Peyer's patch (tissue), 4 donors: Measurements from ENCODE around the gene SFXN3. TPM values are rescaled to one million over a fixed set of nuclear protein-coding genes. Genes with fewer than 3 reads are reported as not detected.

Experiments
- DNase-seq, 3 donors: peaks; one replicate each; pipeline ENCODE4 v3.0.0-alpha.2; 2017 to 2019
- H3K27ac ChIP-seq, 4 donors: fragments of 200-600 bp; sonication (generic); one replicate each; pipeline ENCODE4 v1.5.1; 2016 to 2019
- H3K27me3 ChIP-seq, 2 donors: fragments of 200-600 bp; sonication (generic); one replicate each; pipeline ENCODE4 v1.5.1; 2019
- H3K36me3 ChIP-seq, 3 donors: fragments of 200-600 bp; sonication (generic); one replicate each; pipeline ENCODE4 v1.5.1; 2016 to 2019
- H3K4me1 ChIP-seq, 4 donors: fragments of 200-600 bp; sonication (generic); one replicate each; pipeline ENCODE4 v1.5.1; 2016 to 2019
- H3K4me3 ChIP-seq, 4 donors: fragments of 200-600 bp; sonication (generic); 1 replicate in 3 of 4; 2 replicates in 1 of 4; pipeline ENCODE4 v1.5.1; 2016 to 2019; ENCODE audit warnings: mild to moderate bottlenecking in 1 of 4
- H3K9me3 ChIP-seq, 4 donors: fragments of 200-600 bp; sonication (generic); one replicate each; pipeline ENCODE4 v1.5.1; 2016 to 2019; ENCODE audit warnings: mild to moderate bottlenecking in 1 of 4
- POLR2A ChIP-seq, 2 donors: fragments of 450-650 bp; IDR thresholded peaks; one replicate each; pipeline ENCODE4 v1.5.1; 2017; ENCODE audit warnings: antibody characterized with exemption in 2 of 2, mild to moderate bottlenecking in 2 of 2, moderate library complexity in 2 of 2
- total RNA-seq, 4 donors: library from RNA; depleted of rRNA; stranded (reverse); fragments of >200 nt; gene quantifications; one replicate each; pipeline ENCODE4 v1.1.0, GENCODE V29; 2016
- TF ChIP-seq, protein P1 (sequence below), 6 experiments: fragments of 450-650 bp in 4 of 6; fragments of 200-600 bp in 2 of 6; sonication (generic) in 1 of 6; IDR thresholded peaks; one replicate each; pipeline ENCODE4 v1.5.1; 2017 to 2019; ENCODE audit warnings: antibody characterized with exemption in 6 of 6, mild to moderate bottlenecking in 3 of 6, moderate library complexity in 1 of 6

SFXN3 gene
- total RNA-seq, 4 donors from 2014 or later: 165 to 772 (median 494) TPM

DNA sequence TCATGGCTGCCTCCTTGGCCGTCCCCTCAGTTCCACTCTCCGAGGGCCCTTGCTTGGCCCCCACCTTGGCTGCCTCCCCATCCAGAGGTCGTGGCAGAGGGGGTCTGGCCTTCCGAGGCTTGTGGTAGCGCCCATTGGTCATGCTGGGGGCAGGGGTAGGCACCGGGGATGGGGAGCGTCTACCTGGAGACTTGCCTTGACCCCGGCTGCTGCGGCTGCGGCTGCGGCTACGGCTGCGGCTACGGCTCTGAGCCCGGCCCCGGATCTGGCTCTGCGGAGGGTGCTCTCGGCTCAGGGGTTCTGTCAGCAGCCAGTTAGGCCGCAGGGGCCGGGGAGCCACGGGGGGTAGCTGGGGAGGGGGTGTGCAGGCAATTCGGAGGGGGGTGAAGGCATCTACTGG is 20.7 kb upstream of the SFXN3 start:
- no peak for DNase-seq
- Histone ChIP-seq H3K9me3 (no peaks in the 10 kb centered on the region), H3K36me3 (peaks cover 0 to 20% (median 0%) of the 10 kb centered on the region in 3 donors), H3K27me3 (no peaks in the 10 kb centered on the region), H3K4me1 (peaks cover 0 to 34% (median 3%) of the 10 kb centered on the region in 4 donors), H3K4me3 (no peak overlapping the region), H3K27ac (no peak overlapping the region)
- TF ChIP-seq, protein P1, sequence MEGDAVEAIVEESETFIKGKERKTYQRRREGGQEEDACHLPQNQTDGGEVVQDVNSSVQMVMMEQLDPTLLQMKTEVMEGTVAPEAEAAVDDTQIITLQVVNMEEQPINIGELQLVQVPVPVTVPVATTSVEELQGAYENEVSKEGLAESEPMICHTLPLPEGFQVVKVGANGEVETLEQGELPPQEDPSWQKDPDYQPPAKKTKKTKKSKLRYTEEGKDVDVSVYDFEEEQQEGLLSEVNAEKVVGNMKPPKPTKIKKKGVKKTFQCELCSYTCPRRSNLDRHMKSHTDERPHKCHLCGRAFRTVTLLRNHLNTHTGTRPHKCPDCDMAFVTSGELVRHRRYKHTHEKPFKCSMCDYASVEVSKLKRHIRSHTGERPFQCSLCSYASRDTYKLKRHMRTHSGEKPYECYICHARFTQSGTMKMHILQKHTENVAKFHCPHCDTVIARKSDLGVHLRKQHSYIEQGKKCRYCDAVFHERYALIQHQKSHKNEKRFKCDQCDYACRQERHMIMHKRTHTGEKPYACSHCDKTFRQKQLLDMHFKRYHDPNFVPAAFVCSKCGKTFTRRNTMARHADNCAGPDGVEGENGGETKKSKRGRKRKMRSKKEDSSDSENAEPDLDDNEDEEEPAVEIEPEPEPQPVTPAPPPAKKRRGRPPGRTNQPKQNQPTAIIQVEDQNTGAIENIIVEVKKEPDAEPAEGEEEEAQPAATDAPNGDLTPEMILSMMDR (IDR thresholded peaks at IDR 0.05): no peak
- TF ChIP-seq POLR2A (IDR thresholded peaks at IDR 0.05): no peak

DNA sequence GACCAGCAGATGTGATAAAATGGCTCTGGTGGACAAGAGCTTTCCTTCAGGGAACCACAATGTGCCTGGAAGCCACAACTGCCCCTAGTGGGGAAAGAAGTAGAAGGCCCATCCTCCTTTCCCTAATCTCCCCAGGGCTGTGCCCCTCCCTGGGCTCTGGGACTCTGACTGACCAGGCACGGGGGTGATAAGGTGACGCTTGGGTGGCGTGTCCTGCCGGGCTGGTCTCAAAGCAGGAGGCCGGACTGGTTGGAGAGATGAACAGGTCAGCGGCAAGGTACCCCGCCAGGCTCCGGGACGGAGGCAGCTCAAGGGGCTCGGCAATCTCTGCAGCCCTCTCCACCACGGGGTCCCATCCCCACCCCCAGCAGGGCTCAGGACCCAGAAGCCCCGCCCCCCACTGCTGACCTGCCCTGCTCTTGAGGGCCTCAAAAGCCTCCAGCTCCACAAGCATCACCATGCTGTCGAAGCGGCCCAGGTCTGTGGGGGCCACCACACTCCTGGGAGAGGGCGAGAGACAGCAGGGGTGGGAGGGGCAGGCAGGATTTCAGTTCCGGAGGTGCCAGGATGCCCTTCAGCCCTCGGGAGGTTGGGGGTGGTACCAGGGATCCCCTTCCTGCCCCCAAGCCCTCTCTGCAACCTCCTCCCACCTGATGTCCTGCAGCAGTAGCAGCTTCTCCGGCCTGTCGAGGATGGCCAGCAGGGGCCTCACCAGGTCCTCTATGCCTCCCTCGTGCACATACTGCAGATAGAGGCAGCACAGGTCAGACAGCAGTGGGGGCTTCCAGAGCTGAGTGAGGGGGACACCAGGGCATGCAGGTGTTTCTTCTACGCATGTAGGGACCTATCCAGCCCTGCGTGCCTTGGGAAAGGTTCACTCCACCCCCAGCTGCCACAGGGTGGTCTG is 19.3 kb upstream of the SFXN3 start:
- no peak for DNase-seq
- peaks cover 0 to 32% (median 3%) of the 10 kb centered on the region in 4 donors for H3K4me1 ChIP-seq

DNA sequence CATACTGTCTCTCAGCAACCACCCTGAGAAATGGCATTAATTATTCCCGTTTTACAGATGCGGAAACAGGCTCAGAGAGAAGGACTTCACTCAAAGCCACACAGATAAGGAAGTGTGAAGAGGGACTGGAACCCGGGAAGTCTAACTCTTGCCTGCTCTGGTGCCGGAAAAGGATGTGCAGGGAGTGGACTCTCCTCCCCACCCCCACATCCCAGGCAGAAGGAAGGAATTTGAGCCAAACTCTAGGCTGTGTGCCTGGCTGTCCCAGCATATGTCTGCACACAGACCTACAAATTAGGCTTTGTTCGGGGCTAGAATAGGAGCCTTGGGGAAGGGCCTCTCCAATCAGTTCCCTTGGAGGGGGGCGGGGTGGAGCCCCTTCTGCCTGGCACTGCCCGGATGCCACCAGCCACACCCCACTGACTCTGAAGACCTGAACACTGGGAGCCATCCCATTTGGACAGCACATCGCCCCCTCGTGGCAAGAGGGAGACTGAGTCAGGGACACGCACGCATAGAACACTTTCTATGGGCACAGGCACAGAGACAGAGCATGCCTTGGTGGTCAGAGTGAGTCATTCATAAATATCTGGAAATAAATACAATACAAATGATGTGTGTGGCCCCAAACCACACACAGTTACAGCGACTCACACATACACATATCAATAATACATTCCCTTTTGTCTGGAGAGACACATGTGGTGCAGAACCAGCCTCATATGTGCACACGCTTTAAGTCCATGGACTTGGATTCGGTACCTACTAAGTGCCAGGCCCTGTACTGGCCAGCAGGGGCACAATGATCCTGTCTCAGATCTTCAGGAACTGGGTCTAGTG is 18.3 kb upstream of the SFXN3 start:
- H3K9me3 ChIP-seq: no peaks in the 10 kb centered on the region
- H3K4me3 ChIP-seq: no peak overlapping the region
- no peaks in the 10 kb centered on the region for H3K36me3 ChIP-seq
- peak overlapping the region in 2 of 4 donors; percentile 10 to 55 for H3K27ac ChIP-seq
- DNase-seq: peak; percentile 80 to 95 (median 86)
- no peaks in the 10 kb centered on the region for H3K27me3 ChIP-seq
- TF ChIP-seq, protein P1 (IDR thresholded peaks at IDR 0.05): peak; percentile 72 to 94 (median 91)
- TF ChIP-seq POLR2A (IDR thresholded peaks at IDR 0.05): no peak
- peaks cover 0 to 25% (median 3%) of the 10 kb centered on the region in 4 donors for H3K4me1 ChIP-seq

More for the DNA sequence above, 19.3 kb upstream of the SFXN3 start:
- no peaks in the 10 kb centered on the region for H3K27me3 ChIP-seq
- H3K9me3 ChIP-seq: no peaks in the 10 kb centered on the region
- H3K4me3 ChIP-seq: no peak overlapping the region
- no peak overlapping the region for H3K27ac ChIP-seq
- TF ChIP-seq POLR2A (IDR thresholded peaks at IDR 0.05): no peak
- TF ChIP-seq, protein P1 (IDR thresholded peaks at IDR 0.05): peak in 2 of 6 experiments; percentile 9 to 18
- H3K36me3 ChIP-seq: peaks cover 0 to 6% (median 0%) of the 10 kb centered on the region in 3 donors

DNA sequence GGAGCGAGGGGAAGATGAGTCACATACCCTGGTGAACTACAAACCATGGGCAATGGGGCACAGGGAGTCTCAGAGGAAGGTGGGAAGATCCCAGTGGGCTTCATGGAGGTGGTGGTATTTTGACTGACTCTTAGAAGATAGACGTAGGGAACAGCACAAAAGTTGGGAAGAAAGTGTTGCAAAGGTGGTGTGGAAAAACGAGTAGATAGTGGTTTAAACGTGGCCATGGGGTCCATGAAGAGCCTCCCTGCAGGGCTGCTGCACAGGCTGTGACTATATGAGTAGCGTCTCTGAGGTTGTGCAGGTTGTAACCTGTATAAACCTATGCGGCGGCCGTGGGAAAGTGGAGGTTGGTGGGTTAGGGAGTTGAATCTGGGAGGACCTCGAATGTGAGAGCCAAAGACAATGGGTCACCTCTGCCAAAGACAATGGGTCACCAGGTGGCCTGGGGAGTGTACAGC is 17.6 kb upstream of the SFXN3 start:
- Histone ChIP-seq H3K4me3 (no peak overlapping the region), H3K4me1 (peaks cover 0 to 18% (median 3%) of the 10 kb centered on the region in 4 donors), H3K36me3 (no peaks in the 10 kb centered on the region), H3K27ac (peak overlapping the region in 2 of 4 donors; percentile 10 to 55), H3K27me3 (no peaks in the 10 kb centered on the region), H3K9me3 (no peaks in the 10 kb centered on the region)
- DNase-seq: no peak
- no peak for TF ChIP-seq POLR2A (IDR thresholded peaks at IDR 0.05)
- TF ChIP-seq, protein P1 (IDR thresholded peaks at IDR 0.05): no peak

DNA sequence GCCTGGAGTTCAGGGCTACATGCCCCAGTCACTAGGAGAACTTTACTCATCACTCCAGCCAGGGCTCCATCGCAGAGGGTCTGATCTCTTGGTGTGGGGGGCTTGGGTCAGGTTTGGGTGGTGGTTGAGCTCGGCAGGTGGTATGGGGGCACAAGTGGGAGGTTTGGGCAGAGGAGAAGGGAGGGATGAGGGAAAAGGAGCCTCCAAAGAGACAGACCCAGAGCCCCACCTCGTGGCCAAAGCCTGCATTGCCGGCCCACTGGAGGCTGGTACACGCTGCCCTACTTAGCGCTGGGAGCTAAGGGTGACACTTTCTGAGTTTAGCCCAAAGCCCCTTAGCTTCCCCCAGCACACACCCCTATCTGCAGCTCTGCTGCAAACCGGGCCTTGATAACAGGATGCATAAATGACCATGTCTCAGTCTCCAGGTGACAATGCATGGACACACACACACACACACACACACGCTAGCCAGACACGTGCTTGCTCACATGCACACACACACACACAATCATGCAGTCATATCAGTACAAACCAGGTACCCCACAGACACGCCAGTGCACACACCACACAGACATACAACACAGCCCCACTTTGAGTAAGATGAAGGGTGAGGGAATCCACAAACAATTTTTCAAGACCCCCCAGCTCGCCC is 16.7 kb upstream of the SFXN3 start:
- no peak for TF ChIP-seq POLR2A (IDR thresholded peaks at IDR 0.05)
- TF ChIP-seq, protein P1 (IDR thresholded peaks at IDR 0.05): peak; percentile 77 to 93 (median 89)
- Histone ChIP-seq H3K9me3 (no peaks in the 10 kb centered on the region), H3K27ac (no peak overlapping the region), H3K27me3 (no peaks in the 10 kb centered on the region), H3K36me3 (no peaks in the 10 kb centered on the region), H3K4me3 (no peak overlapping the region), H3K4me1 (peaks cover 0 to 25% (median 10%) of the 10 kb centered on the region in 4 donors)
- peak; percentile 83 to 94 (median 87) for DNase-seq
